PC-9 (cell line): ENCODE data around the gene HDAC8. TPM values are rescaled to one million over a fixed set of nuclear protein-coding genes. Genes with fewer than 3 reads are reported as not detected.

Experiments
- BruUV-seq: library from RNA; stranded (reverse); fragments of 400-500 nt; replicated peaks from 2 replicates; lab custom pipeline; 2021; lab: Mats Ljungman, UMichigan
- CTCF ChIA-PET: fragments of 300-600 bp; sonication (Branson Sonifier 250); formaldehyde crosslinking; loops from one replicate; lab custom pipeline; 2022; ENCODE audit warnings: antibody characterized with exemption; lab: Charles Lee
- POLR2A ChIA-PET: fragments of 300-600 bp; sonication (Branson Sonifier 250); formaldehyde crosslinking; loops from one replicate; lab custom pipeline; 2022; ENCODE audit warnings: antibody characterized with exemption; ENCODE audit not compliant: unreplicated experiment; lab: Charles Lee
- DNase-seq, 2 experiments: peaks; one replicate each; pipeline versions ENCODE4 v3.0.0 to v3.0.0-alpha.2; 2015 to 2022; ENCODE audit warnings: mixed read lengths in 1 of 2
- H2AFZ ChIP-seq: fragments of 200-600 bp; sonication (generic); 2 replicates; pipeline ENCODE4 v1.8.1; 2017; ENCODE audit warnings: antibody characterized with exemption
- H3F3A ChIP-seq: fragments of 200-600 bp; sonication (generic); 2 replicates; pipeline ENCODE4 v1.8.1; 2017; ENCODE audit warnings: antibody characterized with exemption, mild to moderate bottlenecking, low read depth; ENCODE audit not compliant: insufficient read depth
- H3K27ac ChIP-seq: fragments of 200-600 bp; sonication (generic); 2 replicates; pipeline ENCODE4 v1.6.1; 2016; ENCODE audit warnings: mixed run types
- H3K27me3 ChIP-seq: fragments of 200-600 bp; sonication (generic); 2 replicates; pipeline ENCODE4 v1.6.1; 2016; ENCODE audit warnings: low read depth, mixed run types; ENCODE audit not compliant: insufficient read depth
- H3K36me3 ChIP-seq: fragments of 200-600 bp; sonication (generic); 2 replicates; pipeline ENCODE4 v1.6.1; 2016; ENCODE audit warnings: low read depth, mixed run types
- H3K4me1 ChIP-seq: fragments of 200-600 bp; sonication (generic); replicated peaks from 2 replicates; pipeline ENCODE4 v1.6.1; 2016; ENCODE audit warnings: mixed run types; ENCODE audit not compliant: insufficient read depth
- H3K4me2 ChIP-seq: fragments of 200-600 bp; sonication (generic); 2 replicates; pipeline ENCODE4 v1.6.1; 2017; ENCODE audit warnings: mixed run types
- H3K4me3 ChIP-seq: fragments of 200-600 bp; sonication (generic); 2 replicates; pipeline ENCODE4 v1.6.1; 2016; ENCODE audit warnings: mixed run types
- H3K79me2 ChIP-seq: fragments of 200-600 bp; sonication (generic); 2 replicates; pipeline ENCODE4 v1.6.1; 2017; ENCODE audit warnings: low read depth, mixed run types
- H3K9me2 ChIP-seq: fragments of 200-600 bp; sonication (generic); 2 replicates; pipeline ENCODE4 v1.8.1; 2017; ENCODE audit warnings: mild to moderate bottlenecking; ENCODE audit not compliant: insufficient read depth
- H3K9me3 ChIP-seq: fragments of 200-600 bp; sonication (generic); 2 replicates; pipeline ENCODE4 v1.8.1; 2016; ENCODE audit warnings: low read depth; ENCODE audit not compliant: insufficient read depth
- H4K20me1 ChIP-seq: fragments of 200-600 bp; sonication (generic); 2 replicates; pipeline ENCODE4 v1.8.1; 2017; ENCODE audit not compliant: insufficient read depth
- CTCF ChIP-seq: fragments of 200-600 bp; sonication (generic); conservative IDR thresholded peaks from 2 replicates; pipeline ENCODE4 v1.6.1; 2017; ENCODE audit warnings: mixed run types, antibody characterized with exemption, mild to moderate bottlenecking, moderate library complexity
- EZH2 ChIP-seq: fragments of 200-600 bp; sonication (generic); IDR thresholded peaks from 2 replicates; pipeline ENCODE4 v1.8.0; 2017; ENCODE audit warnings: antibody characterized with exemption, low read depth
- intact Hi-C: fragments of 100-400 bp; cut with micrococcal nuclease; formaldehyde crosslinking; loops from one replicate; pipeline ENCODE4 v1.10.0; 2022; ENCODE audit not compliant: unreplicated experiment
- total RNA-seq: library from RNA; stranded (reverse); gene quantifications from 2 replicates; pipeline ENCODE4 v1.2.3, GENCODE V29; 2021

Gene HDAC8
- total RNA-seq, 1 experiment from 2014 or later, result 61.3 TPM

- no peaks in the 10 kb centered on the region for H3K9me2 ChIP-seq
- H3F3A ChIP-seq, result peaks cover 17% of the 10 kb centered on the region
- ChIA-PET CTCF (interaction anchor here (0.6 kb wide), 1 partner anchor 48 kb away, joined by 3 read pairs; no protein-coding TSS in a partner anchor), POLR2A (interaction anchor here (0.6 kb wide), 3 partner anchors 32 to 50 kb away, joined by 3 to 7 read pairs (median 4); no protein-coding TSS in a partner anchor)
- no peaks in the 10 kb centered on the region for H3K79me2 ChIP-seq
- H3K4me3 ChIP-seq, result peak overlapping the region; percentile 13; the same call in 1 of the 2 replicates
- intact Hi-C loops, result loop anchor here (2.0 to 10.0 kb wide), 2 partner anchors 94 to 626 kb away; partner anchors contain the start of gene PHKA1
- H3K9me3 ChIP-seq, result no peaks in the 10 kb centered on the region
- DNase-seq, result peak in 1 of 2 experiments; percentile 45
- TF ChIP-seq EZH2, result no peak
- no peak for TF ChIP-seq CTCF
- H3K4me1 ChIP-seq, result peaks cover 34% of the 10 kb centered on the region
- H3K27me3 ChIP-seq, result no peaks in the 10 kb centered on the region
- H4K20me1 ChIP-seq, result no peaks in the 10 kb centered on the region
- H3K27ac ChIP-seq, result peak overlapping the region; percentile 82
- no peak overlapping the region for H2AFZ ChIP-seq
- no peaks in the 10 kb centered on the region; the same call in 1 of the 2 replicates for H3K36me3 ChIP-seq
- peak overlapping the region; percentile 64 for H3K4me2 ChIP-seq
- BruUV-seq, result TSS peak; percentile 88
Observed at GRCh38 chrX:72621163-72621562, 48.5 kb upstream of the HDAC8 start.

- TF ChIP-seq CTCF (no peak), EZH2 (no peak)
- Histone ChIP-seq H2AFZ (no peak overlapping the region), H3K4me3 (peak overlapping the region; percentile 14; the same call in 1 of the 2 replicates), H3K27me3 (no peaks in the 10 kb centered on the region), H3F3A (peaks cover 17% of the 10 kb centered on the region), H3K79me2 (no peaks in the 10 kb centered on the region), H3K9me3 (no peaks in the 10 kb centered on the region), H3K4me1 (peaks cover 34% of the 10 kb centered on the region), H3K36me3 (no peaks in the 10 kb centered on the region; the same call in 1 of the 2 replicates), H4K20me1 (no peaks in the 10 kb centered on the region), H3K27ac (peak overlapping the region; percentile 82), H3K4me2 (peak overlapping the region; percentile 64), H3K9me2 (no peaks in the 10 kb centered on the region)
- no TSS peak for BruUV-seq
- POLR2A ChIA-PET, result interaction anchor here (0.6 kb wide), 1 partner anchor 33 kb away, joined by 7 read pairs; no protein-coding TSS in a partner anchor
- CTCF ChIA-PET, result interaction anchor here (0.6 kb wide), 1 partner anchor 48 kb away, joined by 3 read pairs; no protein-coding TSS in a partner anchor
- peak; percentile 63 to 90 for DNase-seq
- intact Hi-C loops, result loop anchor here (2.0 to 10.0 kb wide), 2 partner anchors 94 to 626 kb away; partner anchors contain the start of gene PHKA1
Observed at GRCh38 chrX:72620550-72621145, 48.0 kb upstream of the HDAC8 start.

- intact Hi-C loops, result no loop called here
- no peaks in the 10 kb centered on the region for H3K36me3 ChIP-seq
- ChIA-PET POLR2A (no interaction called here), CTCF (no interaction called here)
- H3F3A ChIP-seq, result no peaks in the 10 kb centered on the region
- H4K20me1 ChIP-seq, result no peaks in the 10 kb centered on the region
- BruUV-seq, result no TSS peak
- H3K4me3 ChIP-seq, result no peak overlapping the region
- H3K9me3 ChIP-seq, result no peaks in the 10 kb centered on the region
- H2AFZ ChIP-seq, result no peak overlapping the region
- TF ChIP-seq CTCF (peak; percentile 43; the same call in 1 of the 2 replicates), EZH2 (no peak)
- no peaks in the 10 kb centered on the region for H3K27me3 ChIP-seq
- H3K27ac ChIP-seq, result no peak overlapping the region
- H3K79me2 ChIP-seq, result no peaks in the 10 kb centered on the region
- H3K9me2 ChIP-seq, result no peaks in the 10 kb centered on the region
- no peak for DNase-seq
- H3K4me2 ChIP-seq, result no peak overlapping the region
- H3K4me1 ChIP-seq, result no peaks in the 10 kb centered on the region
Observed at GRCh38 chrX:72609313-72609712, 36.7 kb upstream of the HDAC8 start.
